Adrenal gland (tissue), 12 donors: ENCODE data around the gene SOST. TPM values are rescaled to one million over a fixed set of nuclear protein-coding genes. Genes with fewer than 3 reads are reported as not detected.

ENCODE experiments used
- DNase-seq, 7 donors: peaks; one replicate each; pipeline ENCODE4 v3.0.0-alpha.2; 2019 to 2020
- H3K27ac ChIP-seq, 5 donors: fragments of 200-600 bp; sonication (generic) in 4 of 5; 1 replicate in 3 of 5; 2 replicates in 2 of 5; pipeline versions ENCODE4 v1.5.1 to v1.8.0; 2016 to 2020; ENCODE audit warnings: mild to moderate bottlenecking in 1 of 5
- H3K27me3 ChIP-seq: fragments of 200-600 bp; 2 replicates; pipeline ENCODE4 v1.8.0; 2021
- H3K36me3 ChIP-seq, 2 donors: fragments of 200-600 bp; replicated peaks in 1 of 2; 1 replicate in 1 of 2; 2 replicates in 1 of 2; pipeline versions ENCODE4 v1.5.1 to v1.8.0; 2018 to 2022
- H3K4me1 ChIP-seq, 2 donors: fragments of 200-600 bp; replicated peaks in 1 of 2; 1 replicate in 1 of 2; 2 replicates in 1 of 2; pipeline versions ENCODE4 v1.5.1 to v1.8.0; 2018 to 2021
- H3K4me3 ChIP-seq, 4 donors: fragments of 200-600 bp; sonication (generic) in 3 of 4; one replicate each; pipeline ENCODE4 v1.5.1; 2016 to 2018
- H3K9me3 ChIP-seq, 3 donors: fragments of 200-600 bp; sonication (generic) in 1 of 3; replicated peaks in 1 of 3; 1 replicate in 2 of 3; 2 replicates in 1 of 3; pipeline versions ENCODE4 v1.5.1 to v1.8.0; 2016 to 2021
- POLR2A ChIP-seq, 2 donors: fragments of 450-650 bp; IDR thresholded peaks; one replicate each; pipeline ENCODE4 v1.6.1; 2017; ENCODE audit warnings: antibody characterized with exemption in 2 of 2, mild to moderate bottlenecking in 2 of 2, moderate library complexity in 1 of 2
- WGBS, 4 donors: extraction: QIAGEN DNeasy Blood & Tissue Kit in 2 of 4; methylation state at CpG; one replicate each; pipeline versions ENCODE4 v1.1.5 to v1.1.7; 2013 to 2017; 5-methylcytosine and 5-hydroxymethylcytosine counted together
- intact Hi-C, 2 donors: fragments of 100-400 bp; cut with DNase I; formaldehyde crosslinking; loops; one replicate each; pipeline versions ENCODE4 v1.14.1 to v1.15.0; 2022 to 2023
- polyA plus RNA-seq, 3 donors: library from polyadenylated mRNA; stranded (reverse); fragments of 200-250 nt in 2 of 3; fragments of 350-450 nt in 1 of 3; fragmentation: Illumina TruSeq in 1 of 3; extraction: RNeasy Lipid Tissue Mini Kit (QIAGEN cat#74804) in 1 of 3; gene quantifications; one replicate each; pipeline ENCODE4 v1.2.3, GENCODE V29; 2013 to 2014
- total RNA-seq, 9 donors: library from RNA; depleted of rRNA in 4 of 9; stranded (reverse); fragments of >200 nt in 4 of 9; fragments of 120-200 nt in 1 of 9; fragmentation: NEBNext Ultra II Directional in 1 of 9; extraction: Animal tissue kit (Norgen Biotek cat#: 25700) in 1 of 9; gene quantifications; one replicate each; pipeline versions ENCODE4 v1.1.0 to v1.2.4, GENCODE V29; 2013 to 2023
- TF ChIP-seq, protein P1 (sequence below), 6 experiments: fragments of 450-650 bp in 4 of 6; fragments of 200-600 bp in 2 of 6; sonication (generic) in 1 of 6; IDR thresholded peaks; 1 replicate in 5 of 6; 2 replicates in 1 of 6; pipeline versions ENCODE4 v1.5.1 to v1.8.0; 2016 to 2021; ENCODE audit warnings: antibody characterized with exemption in 6 of 6, mild to moderate bottlenecking in 2 of 6, moderate library complexity in 1 of 6
- donor health status: healthy with polysubstance abuse.
- donor health status: Bipolar disorder and iron deficiency.
- donor health status: DM: yes; HTN: yes; CAD: no.
- donor health status: DM: no; HTN: no; CAD: no.
- donor health status: DM: no; HTN: no; CAD: no.
- donor health status: DM: yes; HTN: yes; CAD: no.

Gene SOST
- total and polyA plus RNA-seq, 12 donors, result not detected

DNA sequence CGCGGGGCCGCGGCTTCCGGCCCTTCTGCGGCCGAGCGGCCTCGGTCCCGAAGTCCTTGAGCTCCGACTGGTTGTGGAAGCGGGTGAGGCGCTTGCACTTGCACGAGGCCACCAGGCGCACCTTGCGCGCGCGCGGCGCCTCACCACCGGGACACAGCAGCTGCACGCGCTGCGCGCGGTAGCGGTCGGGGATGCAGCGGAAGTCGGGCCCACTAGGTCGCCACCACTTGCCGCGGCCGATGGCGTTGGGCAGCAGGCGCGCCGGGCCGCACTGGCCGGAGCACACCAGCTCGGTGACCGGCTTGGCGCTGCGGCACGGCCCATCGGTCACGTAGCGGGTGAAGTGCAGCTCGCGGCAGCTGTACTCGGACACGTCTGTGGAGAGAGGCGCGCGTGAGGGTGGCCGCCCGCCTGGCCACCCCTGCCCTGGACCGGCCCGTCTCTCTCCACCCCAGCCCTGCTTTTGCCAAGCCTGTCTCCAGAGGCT lies 3.2 kb downstream of the SOST start:
- no peaks in the 10 kb centered on the region for H3K27me3 ChIP-seq
- no peak for DNase-seq
- no peaks in the 10 kb centered on the region for H3K36me3 ChIP-seq
- WGBS, 4 donors, result 4 to 43% (median 26%) methylated on average over 9 to 60 of the region's 60 CpGs
- intact Hi-C loops, result loop anchor here in 1 of 2 donors (5.0 kb wide), 1 partner anchor 58 kb away; no protein-coding TSS in a partner anchor
- H3K9me3 ChIP-seq, result no peaks in the 10 kb centered on the region
- H3K27ac ChIP-seq, result no peak overlapping the region
- TF ChIP-seq POLR2A (IDR thresholded peaks at IDR 0.05), result no peak
- TF ChIP-seq, protein P1, sequence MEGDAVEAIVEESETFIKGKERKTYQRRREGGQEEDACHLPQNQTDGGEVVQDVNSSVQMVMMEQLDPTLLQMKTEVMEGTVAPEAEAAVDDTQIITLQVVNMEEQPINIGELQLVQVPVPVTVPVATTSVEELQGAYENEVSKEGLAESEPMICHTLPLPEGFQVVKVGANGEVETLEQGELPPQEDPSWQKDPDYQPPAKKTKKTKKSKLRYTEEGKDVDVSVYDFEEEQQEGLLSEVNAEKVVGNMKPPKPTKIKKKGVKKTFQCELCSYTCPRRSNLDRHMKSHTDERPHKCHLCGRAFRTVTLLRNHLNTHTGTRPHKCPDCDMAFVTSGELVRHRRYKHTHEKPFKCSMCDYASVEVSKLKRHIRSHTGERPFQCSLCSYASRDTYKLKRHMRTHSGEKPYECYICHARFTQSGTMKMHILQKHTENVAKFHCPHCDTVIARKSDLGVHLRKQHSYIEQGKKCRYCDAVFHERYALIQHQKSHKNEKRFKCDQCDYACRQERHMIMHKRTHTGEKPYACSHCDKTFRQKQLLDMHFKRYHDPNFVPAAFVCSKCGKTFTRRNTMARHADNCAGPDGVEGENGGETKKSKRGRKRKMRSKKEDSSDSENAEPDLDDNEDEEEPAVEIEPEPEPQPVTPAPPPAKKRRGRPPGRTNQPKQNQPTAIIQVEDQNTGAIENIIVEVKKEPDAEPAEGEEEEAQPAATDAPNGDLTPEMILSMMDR (IDR thresholded peaks at IDR 0.05), result no peak
- H3K4me1 ChIP-seq, result peaks cover 7 to 16% of the 10 kb centered on the region in 2 donors
- H3K4me3 ChIP-seq, result no peak overlapping the region

DNA sequence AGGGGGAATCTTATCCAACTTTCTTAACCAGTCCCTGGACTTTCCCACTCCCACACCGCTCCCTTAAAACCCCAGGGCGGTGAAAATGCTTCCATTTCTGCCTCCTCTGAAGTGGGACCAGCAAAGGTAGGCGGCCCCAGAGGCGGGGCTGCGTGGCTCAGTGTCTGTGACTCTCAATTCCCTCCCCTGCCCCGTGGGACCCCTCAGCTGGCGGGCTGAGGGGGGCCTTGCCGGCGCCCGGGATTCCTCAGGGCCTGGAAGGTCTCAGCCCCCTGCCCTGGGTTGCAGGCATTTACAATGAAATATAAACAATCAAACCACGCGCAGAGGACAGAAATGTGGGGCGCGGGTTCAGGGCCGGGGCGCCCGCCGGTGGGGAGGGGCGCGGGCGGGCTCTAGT lies 3.6 kb downstream of the SOST start:
- H3K27me3 ChIP-seq, result no peaks in the 10 kb centered on the region
- no peak for DNase-seq
- peaks cover 7 to 16% of the 10 kb centered on the region in 2 donors for H3K4me1 ChIP-seq
- intact Hi-C loops, result loop anchor here in 1 of 2 donors (5.0 kb wide), 1 partner anchor 58 kb away; no protein-coding TSS in a partner anchor
- no peak overlapping the region for H3K27ac ChIP-seq
- H3K36me3 ChIP-seq, result no peaks in the 10 kb centered on the region
- no peak for TF ChIP-seq POLR2A (IDR thresholded peaks at IDR 0.05)
- TF ChIP-seq, protein P1 (IDR thresholded peaks at IDR 0.05), result no peak
- whole genome bisulfite sequencing, 4 donors, result 27 to 38% (median 34%) methylated on average over 17 to 21 of the region's 21 CpGs
- H3K4me3 ChIP-seq, result no peak overlapping the region
- H3K9me3 ChIP-seq, result no peaks in the 10 kb centered on the region

DNA sequence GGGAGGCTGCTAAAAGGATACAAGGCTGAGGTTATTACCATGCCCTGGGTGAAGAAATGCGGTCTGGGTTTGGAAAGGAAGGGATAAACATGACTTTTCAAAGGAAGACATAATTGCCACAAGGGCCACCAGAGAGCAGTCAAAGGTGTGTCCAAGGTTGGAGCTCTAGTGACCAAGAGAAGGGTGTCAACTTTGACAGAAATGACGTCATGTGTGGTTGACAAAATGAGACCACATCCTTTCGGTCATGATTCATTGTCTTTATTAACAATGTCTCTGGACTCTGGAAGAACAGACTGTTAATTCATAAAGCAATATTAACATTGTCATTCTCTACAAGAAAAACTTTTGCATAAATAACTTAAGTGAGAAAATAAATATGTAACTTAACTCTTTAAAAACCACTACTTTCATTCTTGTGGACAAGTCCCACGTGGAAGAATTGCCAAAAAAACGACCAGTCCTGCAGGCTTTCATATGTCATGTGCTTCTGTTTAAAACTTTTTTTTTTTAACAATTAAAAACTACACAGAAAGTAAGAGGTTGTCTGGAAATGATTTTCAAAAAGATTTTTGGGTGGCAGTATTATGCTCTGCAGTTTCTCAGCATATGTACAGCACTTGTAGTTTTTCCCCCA lies 5.0 kb downstream of the SOST start:
- Histone ChIP-seq H3K9me3 (no peaks in the 10 kb centered on the region), H3K27ac (no peak overlapping the region), H3K36me3 (no peaks in the 10 kb centered on the region), H3K4me1 (peaks cover 7 to 16% of the 10 kb centered on the region in 2 donors), H3K27me3 (no peaks in the 10 kb centered on the region), H3K4me3 (no peak overlapping the region)
- no peak for DNase-seq
- intact Hi-C loops, result no loop called here
- WGBS, 4 donors, result 64 to 75% (median 71%) methylated on average over 5 of the region's 5 CpGs
- TF ChIP-seq POLR2A (IDR thresholded peaks at IDR 0.05), result no peak
- TF ChIP-seq, protein P1 (IDR thresholded peaks at IDR 0.05), result no peak

DNA sequence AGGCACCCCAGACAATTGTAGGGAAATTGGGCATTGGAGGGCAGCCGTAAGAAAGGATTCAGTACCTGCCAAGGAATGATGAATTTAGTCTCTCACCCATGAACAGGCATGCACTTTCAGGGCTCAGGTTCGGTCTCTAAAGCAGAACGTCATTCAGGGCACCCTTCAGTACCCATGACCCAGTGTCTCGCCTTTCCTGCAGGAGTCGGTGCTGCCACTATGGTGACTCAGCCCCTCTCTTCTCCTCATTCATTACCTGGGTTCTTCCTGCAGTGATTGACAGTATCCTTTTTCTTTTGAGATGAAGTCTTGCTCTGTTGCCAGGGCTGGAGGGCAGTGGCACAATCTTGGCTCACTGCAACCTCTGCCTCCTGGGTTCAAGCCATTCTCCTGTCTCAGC lies 8.4 kb downstream of the SOST start:
- TF ChIP-seq, protein P1 (IDR thresholded peaks at IDR 0.05), result no peak
- no peak for TF ChIP-seq POLR2A (IDR thresholded peaks at IDR 0.05)
- no peaks in the 10 kb centered on the region for H3K9me3 ChIP-seq
- intact Hi-C loops, result no loop called here
- peaks cover 4 to 18% of the 10 kb centered on the region in 2 donors for H3K4me1 ChIP-seq
- no peak overlapping the region for H3K4me3 ChIP-seq
- no peak for DNase-seq
- H3K36me3 ChIP-seq, result no peaks in the 10 kb centered on the region
- 66 to 81% (median 74%) methylated on average over 5 of the region's 5 CpGs for WGBS, 4 donors
- no peaks in the 10 kb centered on the region for H3K27me3 ChIP-seq
- no peak overlapping the region for H3K27ac ChIP-seq
